ENCODE results near the gene GPR87. TPM values are rescaled to one million over a fixed set of nuclear protein-coding genes. Genes with fewer than 3 reads are reported as not detected.

Gene GPR87
- total and polyA plus RNA-seq, 2 of the 4 experiments (the other 2 are of a cell fraction), result 0.26 to 0.36 TPM

GRCh38 chr3:151283907-151284461, 32.6 kb downstream of the GPR87 start (continued):
- no peak for TF ChIP-seq CHD1 (IDR thresholded peaks at IDR 0.05; ENCODE audit: low read depth, low read length)

- Histone ChIP-seq H3K36me3 (ENCODE audit: control insufficient read depth, insufficient read depth, low read length) (no peaks in the 10 kb centered on the region), H3K4me2 (ENCODE audit: low read depth, low read length) (no peak overlapping the region), H3K14ac (replicated peaks; ENCODE audit: low read depth, low read length) (0 out of 2 replicates have a peak overlapping the region, but pooled peaks have one; percentile 29), H3K4ac (ENCODE audit: low read depth, low read length) (peak overlapping the region; percentile 44; the same call in 1 of the 2 replicates), H2AFZ (replicated peaks; ENCODE audit: low read length, poor library complexity) (no peak overlapping the region), H2AK5ac (ENCODE audit: low read depth, low read length) (peak overlapping the region; percentile 66), H3K4me1 (ENCODE audit: control insufficient read depth, insufficient read depth, low read length) (peaks cover 5% of the 10 kb centered on the region; the same call in 1 of the 2 replicates), H3K9me1 (ENCODE audit: insufficient read depth, low read length) (peaks cover 3% of the 10 kb centered on the region), H3K79me1 (ENCODE audit: low read depth in 1 of 2, low read length in 2 of 2) (no peaks in the 10 kb centered on the region), H3K56ac (ENCODE audit: extremely low read depth, insufficient read depth, low read length) (no peak overlapping the region), H3K18ac (ENCODE audit: low read depth, low read length) (peak overlapping the region; percentile 88; the same call in 1 of the 2 replicates), H3K4me3 (ENCODE audit: insufficient read depth, low read depth, low read length) (no peak overlapping the region), H4K5ac (ENCODE audit: low read depth, low read length) (peak overlapping the region; percentile 10; the same call in 1 of the 2 replicates), H3K27me3 (ENCODE audit: control insufficient read depth, insufficient read depth, low read length) (no peaks in the 10 kb centered on the region), H3K27ac (ENCODE audit: insufficient read depth, low read length) (no peak overlapping the region), H4K8ac (ENCODE audit: low read depth in 2 of 2, low read length in 2 of 2) (0 out of 4 replicates have a peak overlapping the region, but pooled peaks of 1 of the 2 experiments have one; percentile 26), H2BK120ac (ENCODE audit: low read depth, low read length) (peak overlapping the region; percentile 79), H4K91ac (ENCODE audit: insufficient read depth, low read depth, low read length) (peak overlapping the region; percentile 39; the same call in 1 of the 2 replicates), H3K9ac (ENCODE audit: low read depth, low read length) (no peak overlapping the region), H2BK5ac (ENCODE audit: low read depth, low read length, poor library complexity, severe bottlenecking) (peak overlapping the region; percentile 69), H3K23ac (ENCODE audit: low read depth, low read length) (no peak overlapping the region), H3K9me3 (ENCODE audit: control insufficient read depth, insufficient read depth, low read length) (no peaks in the 10 kb centered on the region), H2AK9ac (replicated peaks; ENCODE audit: low read depth, low read length, poor library complexity) (no peak overlapping the region), H4K20me1 (ENCODE audit: insufficient read depth, low read length) (no peaks in the 10 kb centered on the region), H2BK15ac (ENCODE audit: low read depth, low read length) (peak overlapping the region; percentile 35; the same call in 1 of the 3 replicates), H2BK20ac (ENCODE audit: low read depth, low read length) (peak overlapping the region; percentile 66; the same call in 1 of the 2 replicates)
- DNase-seq (no peak), ATAC-seq (ENCODE audit: low read depth) (no peak)
- TF ChIP-seq RFX5 (IDR thresholded peaks at IDR 0.05; ENCODE audit: low read depth, low read length) (no peak), RCOR1 (IDR thresholded peaks at IDR 0.05; ENCODE audit: insufficient replicate concordance, low read length) (no peak), RAD21 (IDR thresholded peaks at IDR 0.05; ENCODE audit: low read length) (no peak), ELK1 (IDR thresholded peaks at IDR 0.05; ENCODE audit: borderline replicate concordance, low read depth, low read length) (no peak), MAFK (IDR thresholded peaks at IDR 0.05; ENCODE audit: low read depth, low read length) (no peak), CHD1 (IDR thresholded peaks at IDR 0.05; ENCODE audit: low read depth, low read length) (no peak), SMC3 (IDR thresholded peaks at IDR 0.05; ENCODE audit: low read depth, low read length) (no peak), POLR2A (IDR thresholded peaks at IDR 0.05; ENCODE audit: low read depth, low read length) (no peak), MAZ (IDR thresholded peaks at IDR 0.05; ENCODE audit: borderline replicate concordance, low read depth, low read length) (no peak), FOS (IDR thresholded peaks at IDR 0.05; ENCODE audit: low read depth, low read length) (no peak), CEBPB (IDR thresholded peaks at IDR 0.05; ENCODE audit: low read depth, low read length) (no peak)
- TF ChIP-seq, protein P1, sequence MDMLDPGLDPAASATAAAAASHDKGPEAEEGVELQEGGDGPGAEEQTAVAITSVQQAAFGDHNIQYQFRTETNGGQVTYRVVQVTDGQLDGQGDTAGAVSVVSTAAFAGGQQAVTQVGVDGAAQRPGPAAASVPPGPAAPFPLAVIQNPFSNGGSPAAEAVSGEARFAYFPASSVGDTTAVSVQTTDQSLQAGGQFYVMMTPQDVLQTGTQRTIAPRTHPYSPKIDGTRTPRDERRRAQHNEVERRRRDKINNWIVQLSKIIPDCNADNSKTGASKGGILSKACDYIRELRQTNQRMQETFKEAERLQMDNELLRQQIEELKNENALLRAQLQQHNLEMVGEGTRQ (IDR thresholded peaks at IDR 0.05; ENCODE audit: low read depth, low read length), result no peak
- TF ChIP-seq, protein P2, sequence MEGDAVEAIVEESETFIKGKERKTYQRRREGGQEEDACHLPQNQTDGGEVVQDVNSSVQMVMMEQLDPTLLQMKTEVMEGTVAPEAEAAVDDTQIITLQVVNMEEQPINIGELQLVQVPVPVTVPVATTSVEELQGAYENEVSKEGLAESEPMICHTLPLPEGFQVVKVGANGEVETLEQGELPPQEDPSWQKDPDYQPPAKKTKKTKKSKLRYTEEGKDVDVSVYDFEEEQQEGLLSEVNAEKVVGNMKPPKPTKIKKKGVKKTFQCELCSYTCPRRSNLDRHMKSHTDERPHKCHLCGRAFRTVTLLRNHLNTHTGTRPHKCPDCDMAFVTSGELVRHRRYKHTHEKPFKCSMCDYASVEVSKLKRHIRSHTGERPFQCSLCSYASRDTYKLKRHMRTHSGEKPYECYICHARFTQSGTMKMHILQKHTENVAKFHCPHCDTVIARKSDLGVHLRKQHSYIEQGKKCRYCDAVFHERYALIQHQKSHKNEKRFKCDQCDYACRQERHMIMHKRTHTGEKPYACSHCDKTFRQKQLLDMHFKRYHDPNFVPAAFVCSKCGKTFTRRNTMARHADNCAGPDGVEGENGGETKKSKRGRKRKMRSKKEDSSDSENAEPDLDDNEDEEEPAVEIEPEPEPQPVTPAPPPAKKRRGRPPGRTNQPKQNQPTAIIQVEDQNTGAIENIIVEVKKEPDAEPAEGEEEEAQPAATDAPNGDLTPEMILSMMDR (conservative IDR thresholded peaks at IDR 0.05; ENCODE audit: low read depth, low read length), result no peak
- POLR2A ChIA-PET (ENCODE audit: unreplicated experiment), result no interaction called here
- no CpG with 5 or more reads among the region's 4 CpGs for WGBS, 2 experiments (ENCODE audit: extremely low coverage in 2 of 2, insufficient read length in 1 of 2)
- intact Hi-C loops (cut with micrococcal nuclease), result loop anchor here (1.0 to 10.0 kb wide), 5 partner anchors 56 to 519 kb away; partner anchors contain the start of gene SIAH2
- BruUV-seq (replicated peaks), result no TSS peak
- in situ Hi-C loops (cut with MboI; ENCODE audit: low sequenced_read_pairs), result no loop called here
- CTCF ChIA-PET, result interaction anchor here (0.5 to 3.4 kb wide), 5 partner anchors 49 to 120 kb away, joined by 3 to 32 read pairs (median 7); no protein-coding TSS in a partner anchor
- dilution Hi-C loops (cut with HindIII; ENCODE audit: low sequenced_read_pairs, unreplicated experiment), result no loop called here
These were observed 33.2 kb downstream of the GPR87 start for GRCh38 chr3:151283387-151283786.

All from IMR-90 (cell line).